IPS DF 4.7 (cell line): ENCODE data around the gene ZSCAN20.

ENCODE experiments used
- DNase-seq: peaks from one replicate; pipeline ENCODE4 v3.0.0-alpha.2; 2013; ENCODE audit warnings: low spot score; ENCODE audit errors: extremely low read depth

The ZSCAN20 gene

GRCh38 chr1:33443705-33444180, 28.7 kb upstream of the ZSCAN20 start:
- no peak for DNase-seq

DNA sequence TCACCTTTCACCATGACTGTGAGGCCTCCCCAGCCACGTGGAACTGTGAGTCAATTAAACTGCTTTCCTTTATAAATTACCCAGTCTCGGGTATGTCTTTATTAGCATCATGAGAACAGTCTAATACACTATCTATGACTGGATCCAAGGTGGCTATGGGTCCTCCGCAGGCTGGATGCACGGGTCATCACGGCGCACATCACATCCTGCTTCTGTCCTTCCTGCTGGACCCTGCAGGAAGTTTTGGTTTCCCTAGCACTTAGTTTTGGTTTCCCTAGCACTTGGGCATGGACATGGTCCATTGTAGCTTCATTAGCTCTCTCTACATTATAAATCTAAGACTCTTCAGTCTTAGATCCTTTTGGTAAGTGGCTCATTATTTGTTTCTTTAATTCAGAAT, 27.3 kb upstream of the ZSCAN20 start:
- DNase-seq, result no peak

- DNase-seq, result no peak
These were observed 25.9 kb upstream of the ZSCAN20 start for GRCh38 chr1:33446590-33446989.

DNA sequence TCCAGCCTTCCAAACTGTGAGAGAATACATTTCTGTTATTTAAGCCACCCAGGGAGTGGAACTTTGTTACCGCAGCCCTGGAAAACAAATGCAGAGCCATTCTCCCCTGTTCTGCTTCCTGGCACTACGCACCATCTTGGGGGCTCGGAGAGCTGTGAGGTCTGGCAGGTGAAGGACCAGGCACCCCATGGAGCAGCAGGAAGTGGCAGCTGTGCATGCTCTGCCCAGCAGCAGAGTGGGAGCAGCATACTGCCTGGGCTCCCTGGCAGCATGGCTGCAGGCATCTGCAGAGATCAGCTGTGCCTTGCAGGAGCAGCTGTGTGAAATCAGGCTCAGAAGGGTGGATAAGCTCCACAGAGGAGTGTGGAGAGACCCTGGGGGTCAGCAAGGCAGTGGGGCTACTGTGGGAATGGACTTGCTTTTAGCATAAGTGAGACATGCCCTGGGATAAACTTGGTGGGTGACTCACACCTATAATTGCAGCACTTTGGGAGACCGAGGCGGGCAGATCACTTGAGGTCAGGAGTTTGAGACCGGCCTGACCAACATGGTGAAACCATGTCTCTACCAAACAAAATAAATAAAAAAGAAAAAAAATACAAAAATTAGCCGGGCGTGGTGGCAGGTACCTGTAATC, 17.7 kb upstream of the ZSCAN20 start:
- no peak for DNase-seq

GRCh38 chr1:33455539-33456501, 16.6 kb upstream of the ZSCAN20 start:
- DNase-seq, result peak; percentile 36

DNA sequence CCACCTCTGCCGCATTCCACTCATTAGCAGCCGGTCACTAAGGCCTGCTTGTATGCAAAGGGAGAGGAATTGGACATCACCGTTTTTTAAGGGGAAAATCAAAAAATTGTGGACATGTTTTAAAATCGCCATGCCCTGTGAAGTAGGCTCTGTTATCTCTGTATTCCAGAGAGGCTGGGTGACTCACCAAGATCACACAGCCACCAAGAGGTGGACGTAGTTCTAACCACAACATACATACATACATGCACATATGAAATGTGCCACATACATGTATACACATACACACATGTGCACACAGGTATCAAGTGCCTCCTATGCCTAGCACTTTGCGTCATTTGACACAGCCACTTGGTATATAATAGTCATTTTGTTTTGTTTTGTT, 16.0 kb upstream of the ZSCAN20 start:
- DNase-seq, result no peak

- DNase-seq, result no peak
These were observed 12.8 kb upstream of the ZSCAN20 start for GRCh38 chr1:33459691-33460090.

DNA sequence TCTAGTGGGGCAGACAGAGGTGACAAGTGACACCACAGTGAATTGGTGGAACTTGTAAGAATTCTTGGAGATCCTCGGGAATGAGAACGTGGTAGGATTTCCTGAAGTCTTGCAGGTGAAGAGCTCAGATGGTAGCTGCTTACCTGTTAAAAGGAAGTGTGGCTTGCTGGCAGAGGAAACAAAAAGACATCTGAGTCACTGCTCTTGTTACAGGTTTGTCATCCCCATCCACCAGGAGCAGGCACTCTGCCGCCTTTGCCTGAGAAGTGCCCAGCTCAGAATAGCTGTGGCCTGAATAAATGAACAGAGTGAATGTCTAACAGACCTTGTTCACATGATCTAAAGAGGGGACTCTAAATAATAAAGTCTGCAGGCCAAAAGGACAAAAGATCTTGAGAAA, 12.3 kb upstream of the ZSCAN20 start:
- DNase-seq, result no peak

DNA sequence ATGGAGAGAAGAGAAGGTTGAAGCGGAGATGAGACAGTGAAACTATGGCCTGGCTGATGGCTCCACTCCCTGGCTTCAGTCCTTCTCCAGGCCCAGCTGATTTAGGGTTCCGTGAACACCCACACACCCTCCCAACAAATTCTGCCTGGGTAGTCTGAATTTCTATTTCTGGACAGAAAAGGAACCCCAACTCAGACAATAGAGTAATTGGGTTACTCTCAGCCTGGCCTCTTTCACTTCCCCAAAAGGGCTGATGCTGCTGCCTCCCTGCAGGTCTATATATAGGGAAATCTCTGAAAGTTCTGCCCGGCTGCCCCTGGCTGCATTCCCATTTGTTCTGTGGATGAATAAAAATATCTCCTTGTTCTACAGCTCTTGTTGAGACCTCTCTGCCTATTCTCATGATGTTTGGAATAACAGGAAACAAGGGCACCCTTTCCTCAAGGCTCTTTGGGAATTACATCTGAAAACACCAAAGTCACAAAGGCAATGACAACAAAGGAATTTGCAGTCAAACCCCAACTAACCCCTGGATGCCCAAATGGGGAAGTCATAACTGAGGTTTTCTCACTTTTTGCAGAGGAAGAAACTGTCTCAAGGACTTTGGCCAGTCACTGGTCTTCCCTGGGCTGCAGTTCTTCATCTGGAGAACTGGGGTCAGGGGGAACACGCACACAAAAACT, 11.4 kb upstream of the ZSCAN20 start:
- no peak for DNase-seq

- no peak for DNase-seq
These were observed 9.9 kb upstream of the ZSCAN20 start for GRCh38 chr1:33462405-33463164.

DNA sequence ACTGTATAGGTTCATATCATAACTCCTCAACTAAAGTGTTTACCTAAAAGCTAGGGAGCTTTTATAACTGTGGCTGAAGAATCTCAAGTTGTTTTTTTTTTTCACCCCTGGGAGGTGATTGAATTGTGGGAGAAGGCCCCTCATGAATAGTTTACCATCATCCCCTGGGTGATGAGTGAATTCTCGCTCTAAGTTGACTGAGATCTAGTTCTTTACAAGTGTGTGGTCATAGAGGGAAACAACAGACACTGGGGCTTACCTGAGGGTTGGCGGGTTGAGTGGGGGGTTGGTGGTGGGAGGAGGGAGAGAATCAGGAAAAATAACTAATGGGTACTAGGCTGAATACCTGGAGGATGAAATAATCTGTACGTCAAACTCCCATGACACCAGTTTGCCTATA, 7.9 kb upstream of the ZSCAN20 start:
- no peak for DNase-seq

- no peak for DNase-seq
These were observed 7.1 kb upstream of the ZSCAN20 start for GRCh38 chr1:33465316-33465715.

GRCh38 chr1:33466159-33466558, 6.3 kb upstream of the ZSCAN20 start:
- DNase-seq, result no peak

DNA sequence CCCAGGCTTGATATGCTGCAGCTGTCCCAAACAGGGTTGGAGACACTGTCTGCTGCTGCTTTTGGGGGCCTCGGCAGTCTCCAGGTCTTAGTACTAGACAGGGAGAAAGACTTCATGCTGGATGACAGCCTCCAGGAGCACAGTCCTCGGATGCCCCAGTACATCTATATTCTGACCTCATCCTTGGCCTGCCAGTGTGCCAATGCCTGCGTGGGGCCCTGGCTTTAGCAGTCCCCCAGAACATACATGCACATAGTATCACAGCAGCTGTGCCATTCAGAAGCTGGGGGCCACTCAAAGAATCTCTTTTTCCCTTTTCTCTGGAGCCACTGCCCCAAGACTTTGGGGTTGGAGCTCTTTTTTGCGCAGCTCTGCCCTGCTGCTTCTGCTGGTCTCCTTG, 4.4 kb upstream of the ZSCAN20 start:
- no peak for DNase-seq

DNA sequence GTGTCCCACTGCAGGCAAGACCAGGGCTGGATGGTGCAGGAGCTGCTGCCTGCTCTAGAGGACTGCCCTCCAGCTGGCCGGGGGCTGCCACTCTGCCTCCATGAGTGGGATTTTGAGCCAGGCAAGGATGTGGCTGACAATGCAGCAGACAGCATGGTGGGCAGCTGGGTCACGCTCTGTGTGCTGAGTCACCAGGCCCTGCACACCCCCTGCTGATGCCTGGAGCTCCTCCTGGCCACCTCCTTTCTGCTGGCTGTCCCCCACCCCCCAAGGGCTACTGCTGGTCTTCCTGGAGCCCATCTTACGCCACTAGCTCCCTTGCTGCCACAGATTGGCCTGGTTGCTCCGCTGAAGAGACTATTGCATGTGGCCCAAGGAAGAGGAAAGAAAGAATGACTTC, 3.9 kb upstream of the ZSCAN20 start:
- no peak for DNase-seq

DNA sequence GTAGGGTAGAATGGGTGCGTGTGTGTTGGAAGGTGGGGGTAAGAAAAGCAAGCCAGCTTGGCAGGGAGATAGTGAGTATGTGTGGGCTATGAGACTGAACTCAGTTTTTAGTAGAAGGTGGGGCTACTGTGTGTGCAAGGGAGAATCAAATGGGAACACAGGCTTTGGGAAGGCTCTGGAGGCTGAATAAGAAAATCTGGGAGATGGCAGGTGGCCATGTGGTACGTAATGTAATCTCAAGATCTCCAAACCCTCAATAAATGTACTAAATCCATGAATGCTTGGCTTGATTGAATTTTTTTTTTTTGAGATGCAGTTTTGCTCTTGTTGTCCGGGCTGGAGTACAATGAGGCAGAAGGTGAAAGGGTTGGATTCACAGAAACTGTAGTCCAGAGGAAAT, 3.5 kb upstream of the ZSCAN20 start:
- no peak for DNase-seq

GRCh38 chr1:33469691-33470090, 2.8 kb upstream of the ZSCAN20 start:
- DNase-seq, result no peak

- DNase-seq, result peak; percentile 49
These were observed 1.9 kb upstream of the ZSCAN20 start for GRCh38 chr1:33470495-33471012.

- DNase-seq, result no peak
These were observed 1.0 kb upstream of the ZSCAN20 start for GRCh38 chr1:33471416-33471815.

DNA sequence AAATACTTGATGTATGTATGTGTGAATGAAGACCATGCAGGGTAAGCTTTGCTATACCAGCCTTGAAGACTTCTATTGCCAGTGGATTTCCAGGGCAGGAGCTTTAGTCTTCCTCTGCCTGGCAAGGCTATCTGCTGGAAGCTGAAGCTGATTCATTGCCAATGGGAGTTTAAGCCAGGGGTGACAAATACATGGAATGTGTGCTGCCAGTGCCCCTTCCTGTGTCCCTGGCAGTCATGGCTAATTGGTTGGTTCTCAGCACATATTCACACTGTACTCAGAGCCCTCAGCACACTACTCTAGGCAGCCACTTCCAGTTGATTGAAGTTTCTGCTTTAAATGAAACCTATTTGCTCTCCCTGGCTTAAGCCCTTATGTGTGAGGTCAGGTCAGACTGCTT, 1.5 kb downstream of the ZSCAN20 start:
- DNase-seq, result no peak

- DNase-seq, result no peak
These were observed 5.0 kb downstream of the ZSCAN20 start for GRCh38 chr1:33477451-33477850.
